Measurements from ENCODE around the gene HLCS.

GRCh38 chr21:36841866-36842265 is 124.6 kb downstream of the HLCS start:
- TF ChIP-seq EZH2 (IDR thresholded peaks at IDR 0.05; ENCODE audit: low read length) (no peak), CTCF (optimal IDR thresholded peaks at IDR 0.05 in 1 of 3, IDR thresholded peaks at IDR 0.05 in 1 of 3, conservative IDR thresholded peaks at IDR 0.05 in 1 of 3; ENCODE audit: extremely low read depth in 1 of 3, insufficient read depth in 2 of 3, low read length in 3 of 3) (no peak)
